ENCODE measurements around the gene DPH6.

GRCh38 chr15:35557544-35557943 lies 11.6 kb upstream of the DPH6 start:
- TF ChIP-seq CTCF (IDR thresholded peaks at IDR 0.05) (no peak), POLR2A (IDR thresholded peaks at IDR 0.05) (no peak)
